OCI-LY7 (cell line): ENCODE data around the gene CCL27. TPM values are rescaled to one million over a fixed set of nuclear protein-coding genes. Genes with fewer than 3 reads are reported as not detected.

Experiments used
- BruUV-seq: library from RNA; stranded (reverse); fragments of 400-500 nt; replicated peaks from 2 replicates; lab custom pipeline; 2021; lab: Mats Ljungman, UMichigan
- CTCF ChIA-PET: fragments of 300-600 bp; sonication (Branson Sonifier 250); formaldehyde crosslinking; loops from one replicate; lab custom pipeline; 2022; ENCODE audit warnings: antibody characterized with exemption; ENCODE audit not compliant: unreplicated experiment; lab: Charles Lee
- POLR2A ChIA-PET: fragments of 300-600 bp; sonication (Branson Sonifier 250); formaldehyde crosslinking; loops from one replicate; lab custom pipeline; 2022; ENCODE audit warnings: antibody characterized with exemption; lab: Charles Lee
- DNase-seq: peaks from one replicate; pipeline ENCODE4 v3.0.0-alpha.2; 2015; ENCODE audit warnings: low spot score
- H2AFZ ChIP-seq: fragments of 200-600 bp; sonication (generic), shearing (Covaris generic); 2 replicates; pipeline ENCODE4 v1.6.1; 2014; ENCODE audit warnings: mild to moderate bottlenecking, antibody characterized with exemption, low read length, moderate library complexity
- H3K27ac ChIP-seq: fragments of 200-600 bp; sonication (generic); 2 replicates; pipeline ENCODE4 v1.5.1; 2014; ENCODE audit warnings: mixed run types, low read depth, mild to moderate bottlenecking, moderate library complexity, low read length, inconsistent platforms; ENCODE audit not compliant: poor library complexity, severe bottlenecking
- H3K36me3 ChIP-seq: fragments of 200-600 bp; sonication (generic); 2 replicates; pipeline ENCODE4 v1.6.1; 2014; ENCODE audit warnings: mild to moderate bottlenecking, antibody characterized with exemption, low read length, moderate library complexity, mixed read lengths; ENCODE audit not compliant: insufficient read depth
- H3K4me1 ChIP-seq: fragments of 200-600 bp; sonication (generic); 2 replicates; pipeline ENCODE4 v1.5.1; 2014; ENCODE audit warnings: mild to moderate bottlenecking, low read length; ENCODE audit not compliant: insufficient read depth, poor library complexity, severe bottlenecking
- H3K4me2 ChIP-seq: fragments of 200-600 bp; sonication (generic); 2 replicates; pipeline ENCODE4 v1.6.1; 2014; ENCODE audit warnings: mild to moderate bottlenecking, low read length
- H3K4me3 ChIP-seq: fragments of 200-600 bp; sonication (generic); 2 replicates; pipeline ENCODE4 v1.5.1; 2014; ENCODE audit warnings: mild to moderate bottlenecking, low read depth, low read length; ENCODE audit not compliant: poor library complexity, severe bottlenecking
- H3K79me2 ChIP-seq: fragments of 200-600 bp; sonication (generic); 2 replicates; pipeline ENCODE4 v1.6.1; 2016; ENCODE audit warnings: low read depth, mild to moderate bottlenecking, low read length, moderate library complexity, mixed read lengths; ENCODE audit not compliant: insufficient read depth
- H3K9me2 ChIP-seq: fragments of 200-600 bp; sonication (generic); 2 replicates; pipeline ENCODE4 v1.6.1; 2016; ENCODE audit warnings: mild to moderate bottlenecking, low read length, mixed read lengths; ENCODE audit not compliant: insufficient read depth
- H3K9me3 ChIP-seq: fragments of 200-600 bp; sonication (generic); 2 replicates; pipeline ENCODE4 v1.6.1; 2014; ENCODE audit warnings: mild to moderate bottlenecking, mixed run types, low read length, mixed read lengths
- H4K20me1 ChIP-seq: fragments of 200-600 bp; sonication (generic); 2 replicates; pipeline ENCODE4 v1.6.1; 2014; ENCODE audit warnings: mild to moderate bottlenecking, antibody characterized with exemption, low read length, moderate library complexity, mixed read lengths; ENCODE audit not compliant: insufficient read depth
- CTCF ChIP-seq: fragments of 200-600 bp; sonication (generic); conservative IDR thresholded peaks from 2 replicates; pipeline ENCODE4 v1.5.1; 2014; ENCODE audit warnings: mild to moderate bottlenecking, antibody characterized with exemption, low read length, moderate library complexity, mixed read lengths
- EZH2phosphoT487 ChIP-seq: fragments of 200-600 bp; sonication (generic); IDR thresholded peaks from 2 replicates; pipeline ENCODE4 v1.6.1; 2018; ENCODE audit warnings: low read depth, borderline replicate concordance, mild to moderate bottlenecking, mixed run types, antibody characterized with exemption, low read length, moderate library complexity, mixed read lengths
- intact Hi-C: fragments of 100-400 bp; cut with micrococcal nuclease; formaldehyde crosslinking; loops from one replicate; pipeline ENCODE4 v1.10.0; 2022; ENCODE audit not compliant: unreplicated experiment
- total RNA-seq, 2 experiments: library from RNA; depleted of rRNA in 1 of 2; stranded (reverse); fragments of >200 nt in 1 of 2; shearing (Covaris generic) in 1 of 2; gene quantifications; 2 replicates each; pipeline ENCODE4 v1.2.3, GENCODE V29; 2014 to 2022

The CCL27 gene
- total RNA-seq, 2 experiments from 2014 or later = 0.42 TPM; not detected in 1

- Histone ChIP-seq H4K20me1 (no peaks in the 10 kb centered on the region), H2AFZ (no peak overlapping the region), H3K9me2 (no peaks in the 10 kb centered on the region), H3K4me2 (no peak overlapping the region), H3K36me3 (no peaks in the 10 kb centered on the region), H3K27ac (no peak overlapping the region), H3K79me2 (no peaks in the 10 kb centered on the region), H3K4me3 (no peak overlapping the region), H3K9me3 (no peaks in the 10 kb centered on the region), H3K4me1 (peaks cover 13% of the 10 kb centered on the region)
- intact Hi-C loops = no loop called here
- ChIA-PET CTCF (interaction anchor here (0.5 kb wide), 1 partner anchor 128 kb away, joined by 4 read pairs; no protein-coding TSS in a partner anchor), POLR2A (no interaction called here)
- TF ChIP-seq CTCF = no peak
- no peak for TF ChIP-seq EZH2phosphoT487
- BruUV-seq = no TSS peak
- no peak for DNase-seq
Measured at GRCh38 chr9:34663303-34663605, 797 bp upstream of the CCL27 start.

- H3K9me3 ChIP-seq = no peaks in the 10 kb centered on the region
- no peaks in the 10 kb centered on the region for H3K79me2 ChIP-seq
- ChIA-PET CTCF (interaction anchor here (3.3 kb wide), 1 partner anchor 13 kb away, joined by 13 read pairs; the partner anchor contains the start of gene GALT), POLR2A (interaction anchor here (1.1 kb wide), 1 partner anchor 22 kb away, joined by 4 read pairs; the partner anchor contains the start of gene SIGMAR1)
- no peaks in the 10 kb centered on the region for H4K20me1 ChIP-seq
- H3K4me1 ChIP-seq = peaks cover 4% of the 10 kb centered on the region
- no peak overlapping the region for H3K4me3 ChIP-seq
- TF ChIP-seq CTCF = no peak
- no peak for TF ChIP-seq EZH2phosphoT487
- peak; percentile 10 for DNase-seq
- no peaks in the 10 kb centered on the region for H3K36me3 ChIP-seq
- H3K9me2 ChIP-seq = no peaks in the 10 kb centered on the region
- H3K27ac ChIP-seq = no peak overlapping the region
- H2AFZ ChIP-seq = no peak overlapping the region
- intact Hi-C loops = no loop called here
- no peak overlapping the region for H3K4me2 ChIP-seq
- no TSS peak for BruUV-seq
Measured at GRCh38 chr9:34659592-34660253, 2.7 kb downstream of the CCL27 start.

GRCh38 chr9:34658461-34658860, 4.0 kb downstream of the CCL27 start:
- Histone ChIP-seq H3K9me3 (no peaks in the 10 kb centered on the region), H3K79me2 (no peaks in the 10 kb centered on the region), H3K27ac (no peak overlapping the region), H4K20me1 (no peaks in the 10 kb centered on the region), H2AFZ (no peak overlapping the region), H3K4me1 (no peaks in the 10 kb centered on the region), H3K9me2 (no peaks in the 10 kb centered on the region), H3K4me3 (no peak overlapping the region), H3K4me2 (no peak overlapping the region), H3K36me3 (no peaks in the 10 kb centered on the region)
- no peak for DNase-seq
- no TSS peak for BruUV-seq
- ChIA-PET POLR2A (no interaction called here), CTCF (no interaction called here)
- TF ChIP-seq EZH2phosphoT487 = no peak
- TF ChIP-seq CTCF = no peak
- intact Hi-C loops = no loop called here
